T-cell (primary cell): ENCODE results near the gene LRRC27. TPM values are rescaled to one million over a fixed set of nuclear protein-coding genes. Genes with fewer than 3 reads are reported as not detected.

ENCODE experiments used
- ATAC-seq, 4 experiments: fragments of 200-7000 bp in 3 of 4; fragments of 150-1000 bp in 1 of 4; cut with Tn5 transposase; replicated peaks in 1 of 4; 1 replicate in 3 of 4; 2 replicates in 1 of 4; pipeline ENCODE4 v1.10.0; 2021; ENCODE audit warnings: moderate library complexity in 3 of 4, mild to moderate bottlenecking in 2 of 4, moderate number of reproducible peaks in 1 of 4
- CTCF ChIA-PET, 2 donors: fragments of 300-600 bp; sonication (Branson Sonifier 250); formaldehyde crosslinking; loops; one replicate each; lab custom pipeline; 2022; ENCODE audit warnings: antibody characterized with exemption in 2 of 2; lab: Charles Lee
- POLR2A ChIA-PET, 2 donors: fragments of 300-600 bp; sonication (Branson Sonifier 250); formaldehyde crosslinking; loops; one replicate each; lab custom pipeline; 2022; ENCODE audit warnings: antibody characterized with exemption in 2 of 2; lab: Charles Lee
- DNase-seq, 35 experiments: peaks; one replicate each; pipeline versions ENCODE4 v3.0.0 to v3.0.0-alpha.2; 2013 to 2023
- H3K27ac ChIP-seq: one replicate; pipeline ENCODE4 v1.5.1; 2013; ENCODE audit warnings: low read length
- H3K27me3 ChIP-seq, 2 experiments: replicated peaks in 1 of 2; 1 replicate in 1 of 2; 2 replicates in 1 of 2; pipeline versions ENCODE4 v1.6.1 to v1.7.0; 2013; ENCODE audit warnings: low read length in 1 of 2, mixed read lengths in 1 of 2; ENCODE audit not compliant: control insufficient read depth in 2 of 2, insufficient read depth in 2 of 2; ENCODE audit errors: extremely low read depth in 1 of 2
- H3K36me3 ChIP-seq, 2 donors: 1 replicate in 1 of 2; 2 replicates in 1 of 2; pipeline versions ENCODE4 v1.6.1 to v1.7.0; 2013; ENCODE audit warnings: low read length in 1 of 2; ENCODE audit not compliant: control insufficient read depth in 2 of 2, insufficient read depth in 1 of 2; ENCODE audit errors: extremely low read depth in 1 of 2
- H3K4me1 ChIP-seq, 2 experiments: 1 replicate in 1 of 2; 2 replicates in 1 of 2; pipeline versions ENCODE4 v1.6.1 to v1.7.0; 2013; ENCODE audit warnings: low read length in 2 of 2, mixed read lengths in 1 of 2; ENCODE audit not compliant: insufficient read depth in 2 of 2, control insufficient read depth in 1 of 2; ENCODE audit errors: extremely low read depth in 1 of 2
- H3K4me3 ChIP-seq, 2 donors: 1 replicate in 1 of 2; 2 replicates in 1 of 2; pipeline versions ENCODE4 v1.5.1 to v1.7.0; 2013; ENCODE audit warnings: mild to moderate bottlenecking in 2 of 2, low read length in 1 of 2, moderate library complexity in 1 of 2; ENCODE audit not compliant: control insufficient read depth in 1 of 2; ENCODE audit errors: extremely low read depth in 1 of 2
- H3K9me3 ChIP-seq: 2 replicates; pipeline ENCODE4 v1.7.0; 2013
- H3K27ac Mint-ChIP-seq, 2 donors: one replicate each; pipeline ENCODE4 v1.8.0; 2020 to 2021; ENCODE audit warnings: mild to moderate bottlenecking in 2 of 2, mixed read lengths in 2 of 2
- H3K27me3 Mint-ChIP-seq, 2 donors: one replicate each; pipeline ENCODE4 v1.8.0; 2021 to 2022; ENCODE audit warnings: mixed read lengths in 2 of 2
- H3K36me3 Mint-ChIP-seq: one replicate; pipeline ENCODE4 v1.8.0; 2021; ENCODE audit warnings: mixed read lengths
- H3K4me1 Mint-ChIP-seq, 3 donors: one replicate each; pipeline ENCODE4 v1.8.0; 2020 to 2022; ENCODE audit warnings: mixed read lengths in 3 of 3, mild to moderate bottlenecking in 1 of 3
- H3K4me3 Mint-ChIP-seq, 3 donors: one replicate each; pipeline ENCODE4 v1.8.0; 2020 to 2022; ENCODE audit warnings: mild to moderate bottlenecking in 3 of 3, mixed read lengths in 3 of 3, moderate library complexity in 3 of 3
- H3K9me3 Mint-ChIP-seq, 3 donors: one replicate each; pipeline ENCODE4 v1.8.0; 2020 to 2022; ENCODE audit warnings: mixed read lengths in 3 of 3
- WGBS: methylation state at CpG from one replicate; pipeline ENCODE4 v1.1.5; 2013; ENCODE audit warnings: missing lambda C conversion rate; ENCODE audit not compliant: insufficient coverage; 5-methylcytosine and 5-hydroxymethylcytosine counted together
- total RNA-seq, 35 experiments: library from RNA in 6 of 35; stranded (reverse) in 6 of 35; fragments of 120-200 nt in 1 of 35; gene quantifications; one replicate each; pipeline versions ENCODE4 v1.2.1 to v1.2.4 and lab custom pipeline; 2013 to 2026

Gene LRRC27
- total RNA-seq, 5 donors from 2014 or later (not counting 1 experiment from before 2014, with no cell fraction given), result 3.1 to 7.8 (median 7.0) TPM

- Mint-ChIP-seq H3K27me3 (no peaks in the 10 kb centered on the region), H3K27ac (no peak overlapping the region), H3K4me1 (no peaks in the 10 kb centered on the region), H3K9me3 (peaks cover 0 to 3% (median 2%) of the 10 kb centered on the region in 3 donors), H3K36me3 (peaks cover 26% of the 10 kb centered on the region), H3K4me3 (no peak overlapping the region)
- Histone ChIP-seq H3K27ac (no peak overlapping the region), H3K4me3 (no peak overlapping the region), H3K9me3 (no peaks in the 10 kb centered on the region), H3K36me3 (peaks cover 0 to 4% of the 10 kb centered on the region in 2 donors), H3K27me3 (no peaks in the 10 kb centered on the region), H3K4me1 (no peaks in the 10 kb centered on the region)
- 91% methylated on average over 18 of the region's 23 CpGs for WGBS
- ChIA-PET CTCF (no interaction called here), POLR2A (no interaction called here)
- ATAC-seq (no peak), DNase-seq (no peak)
Measured at GRCh38 chr10:132347211-132347930, 15.4 kb downstream of the LRRC27 start.

- no peaks in the 10 kb centered on the region for H3K9me3 ChIP-seq
- POLR2A ChIA-PET, result interaction anchor here (0.6 kb wide), 2 partner anchors 10 to 28 kb away, joined by 6 to 10 read pairs; no protein-coding TSS in a partner anchor
- CTCF ChIA-PET, result no interaction called here
- Mint-ChIP-seq H3K4me3 (no peak overlapping the region), H3K27ac (no peak overlapping the region), H3K4me1 (peaks cover 0 to 3% (median 2%) of the 10 kb centered on the region in 3 donors), H3K9me3 (no peaks in the 10 kb centered on the region), H3K36me3 (peaks cover 23% of the 10 kb centered on the region), H3K27me3 (no peaks in the 10 kb centered on the region)
- no peak for ATAC-seq
- H3K4me3 ChIP-seq, result no peak overlapping the region
- no peak overlapping the region for H3K27ac ChIP-seq
- no peaks in the 10 kb centered on the region for H3K27me3 ChIP-seq
- no peak for DNase-seq
- peaks cover 0 to 2% of the 10 kb centered on the region in 2 experiments for H3K4me1 ChIP-seq
- H3K36me3 ChIP-seq, result peaks cover 0 to 4% of the 10 kb centered on the region in 2 donors
- 97% methylated on average over 10 of the region's 13 CpGs for WGBS
Measured at GRCh38 chr10:132347931-132348267, 15.9 kb downstream of the LRRC27 start.

- WGBS, result 90% methylated on average over 6 of the region's 6 CpGs
- peaks cover 0 to 3% (median 2%) of the 10 kb centered on the region in 3 donors for H3K4me1 Mint-ChIP-seq
- ChIA-PET CTCF (no interaction called here), POLR2A (no interaction called here)
- no peak for DNase-seq
- no peak overlapping the region for H3K4me3 Mint-ChIP-seq
- Histone ChIP-seq H3K4me3 (no peak overlapping the region), H3K4me1 (peaks cover 0 to 5% of the 10 kb centered on the region in 2 experiments), H3K27ac (no peak overlapping the region), H3K9me3 (no peaks in the 10 kb centered on the region), H3K36me3 (peaks cover 0 to 4% of the 10 kb centered on the region in 2 donors), H3K27me3 (no peaks in the 10 kb centered on the region)
- H3K36me3 Mint-ChIP-seq, result peaks cover 12% of the 10 kb centered on the region
- ATAC-seq, result no peak
- H3K27ac Mint-ChIP-seq, result no peak overlapping the region
- no peaks in the 10 kb centered on the region for H3K9me3 Mint-ChIP-seq
- no peaks in the 10 kb centered on the region for H3K27me3 Mint-ChIP-seq
Measured at GRCh38 chr10:132349766-132350165, 17.8 kb downstream of the LRRC27 start.

- DNase-seq, result no peak
- Histone ChIP-seq H3K27me3 (no peaks in the 10 kb centered on the region), H3K4me1 (peaks cover 0 to 5% of the 10 kb centered on the region in 2 experiments), H3K36me3 (peaks cover 0 to 4% of the 10 kb centered on the region in 2 donors), H3K4me3 (no peak overlapping the region), H3K9me3 (no peaks in the 10 kb centered on the region), H3K27ac (no peak overlapping the region)
- no peak for ATAC-seq
- Mint-ChIP-seq H3K27ac (no peak overlapping the region), H3K36me3 (peaks cover 9% of the 10 kb centered on the region), H3K27me3 (no peaks in the 10 kb centered on the region), H3K4me1 (peaks cover 0 to 3% (median 2%) of the 10 kb centered on the region in 3 donors), H3K4me3 (no peak overlapping the region), H3K9me3 (no peaks in the 10 kb centered on the region)
- CTCF ChIA-PET, result interaction anchor here in 1 of 2 donors (0.6 kb wide), 1 partner anchor 10 kb away, joined by 3 read pairs; no protein-coding TSS in a partner anchor
- 86% methylated on average over 10 of the region's 11 CpGs for WGBS
- POLR2A ChIA-PET, result no interaction called here
Measured at GRCh38 chr10:132350391-132350790, 18.4 kb downstream of the LRRC27 start.

- ATAC-seq (no peak), DNase-seq (no peak)
- Histone ChIP-seq H3K27me3 (no peaks in the 10 kb centered on the region), H3K36me3 (peaks cover 0 to 4% of the 10 kb centered on the region in 2 donors), H3K9me3 (no peaks in the 10 kb centered on the region), H3K4me1 (peaks cover 0 to 5% of the 10 kb centered on the region in 2 experiments), H3K4me3 (no peak overlapping the region), H3K27ac (no peak overlapping the region)
- Mint-ChIP-seq H3K9me3 (no peaks in the 10 kb centered on the region), H3K36me3 (peaks cover 7% of the 10 kb centered on the region), H3K27ac (no peak overlapping the region), H3K4me3 (no peak overlapping the region), H3K4me1 (peaks cover 0 to 3% (median 2%) of the 10 kb centered on the region in 3 donors), H3K27me3 (no peaks in the 10 kb centered on the region)
- 97% methylated on average over 15 of the region's 17 CpGs for WGBS
- POLR2A ChIA-PET, result no interaction called here
- CTCF ChIA-PET, result interaction anchor here in 1 of 2 donors (0.6 kb wide), 1 partner anchor 9 kb away, joined by 3 read pairs; no protein-coding TSS in a partner anchor
Measured at GRCh38 chr10:132350946-132351345, 19.0 kb downstream of the LRRC27 start.

- peaks cover 0 to 3% (median 2%) of the 10 kb centered on the region in 3 donors for H3K4me1 Mint-ChIP-seq
- ChIA-PET POLR2A (no interaction called here), CTCF (no interaction called here)
- H3K27me3 Mint-ChIP-seq, result no peaks in the 10 kb centered on the region
- H3K36me3 Mint-ChIP-seq, result peaks cover 6% of the 10 kb centered on the region
- WGBS, result 93% methylated on average over 21 of the region's 25 CpGs
- H3K4me3 Mint-ChIP-seq, result no peak overlapping the region
- H3K4me3 ChIP-seq, result no peak overlapping the region
- no peaks in the 10 kb centered on the region for H3K9me3 ChIP-seq
- H3K9me3 Mint-ChIP-seq, result no peaks in the 10 kb centered on the region
- peaks cover 0 to 4% of the 10 kb centered on the region in 2 donors for H3K36me3 ChIP-seq
- H3K27me3 ChIP-seq, result no peaks in the 10 kb centered on the region
- peaks cover 0 to 5% of the 10 kb centered on the region in 2 experiments for H3K4me1 ChIP-seq
- ATAC-seq, result no peak
- no peak overlapping the region for H3K27ac Mint-ChIP-seq
- no peak overlapping the region for H3K27ac ChIP-seq
- no peak for DNase-seq
Measured at GRCh38 chr10:132351611-132352010, 19.6 kb downstream of the LRRC27 start.
